Ishikawa (cell line): ENCODE measurements around the gene AFM.

Source experiments
- CEBPB ChIP-seq: IDR thresholded peaks from 2 replicates; pipeline ENCODE4 v1.6.1; 2012
- CREB1 ChIP-seq: IDR thresholded peaks from 2 replicates; pipeline ENCODE4 v1.6.1; 2012; ENCODE audit warnings: low read depth
- EGR1 ChIP-seq: IDR thresholded peaks from 2 replicates; pipeline ENCODE4 v1.6.1; 2012
- EP300 ChIP-seq: IDR thresholded peaks from 2 replicates; pipeline ENCODE4 v1.6.1; 2012; ENCODE audit warnings: borderline replicate concordance
- FOXM1 ChIP-seq: IDR thresholded peaks from 2 replicates; pipeline ENCODE4 v1.6.1; 2012; ENCODE audit warnings: low read depth, borderline replicate concordance
- NFIC ChIP-seq: IDR thresholded peaks from 2 replicates; pipeline ENCODE4 v1.6.1; 2012
- RAD21 ChIP-seq: IDR thresholded peaks from 2 replicates; pipeline ENCODE4 v1.6.1; 2012; ENCODE audit warnings: low read depth
- TAF1 ChIP-seq: IDR thresholded peaks from 2 replicates; pipeline ENCODE4 v1.6.1; 2012; ENCODE audit warnings: low read depth, mild to moderate bottlenecking
- TCF12 ChIP-seq: IDR thresholded peaks from 2 replicates; pipeline ENCODE4 v1.6.1; 2012; ENCODE audit warnings: low read depth
- TEAD4 ChIP-seq: IDR thresholded peaks from 2 replicates; pipeline ENCODE4 v1.6.1; 2012
- YY1 ChIP-seq: IDR thresholded peaks from 2 replicates; pipeline ENCODE4 v1.6.1; 2012; ENCODE audit warnings: low read depth
- ZBTB7A ChIP-seq: IDR thresholded peaks from 2 replicates; pipeline ENCODE4 v1.6.1; 2012; ENCODE audit warnings: low read depth
- TF ChIP-seq, protein P1 (sequence below): IDR thresholded peaks from 2 replicates; pipeline ENCODE4 v1.6.1; 2012
- TF ChIP-seq, protein P2 (sequence below): IDR thresholded peaks from 2 replicates; pipeline ENCODE4 v1.6.1; 2012
- TF ChIP-seq, protein P3 (sequence below): IDR thresholded peaks from 2 replicates; pipeline ENCODE4 v1.6.1; 2012; ENCODE audit warnings: low read depth, mild to moderate bottlenecking

AFM gene

DNA sequence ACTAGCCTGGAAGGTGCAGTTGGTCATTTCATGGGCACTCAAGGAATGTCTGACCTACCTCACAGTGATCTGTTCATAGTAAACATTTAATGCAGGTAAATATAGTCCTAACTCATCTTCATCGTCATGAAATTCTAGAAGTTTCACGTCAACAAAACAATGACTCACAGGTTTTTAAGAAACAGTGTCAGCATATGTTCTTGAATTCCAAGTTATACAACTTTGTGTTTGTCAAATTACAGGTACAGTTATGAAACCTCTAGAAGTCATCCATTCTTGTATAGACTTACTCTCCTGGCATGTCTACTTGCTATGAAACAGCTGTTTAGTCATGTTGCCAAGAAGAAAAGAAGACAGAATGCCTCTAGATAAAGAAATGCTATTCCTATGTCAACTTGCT lies 46.6 kb downstream of the AFM start:
- no peak for TF ChIP-seq CREB1
- no peak for TF ChIP-seq NFIC
- no peak for TF ChIP-seq TAF1
- TF ChIP-seq EP300 = no peak
- TF ChIP-seq, protein P1, sequence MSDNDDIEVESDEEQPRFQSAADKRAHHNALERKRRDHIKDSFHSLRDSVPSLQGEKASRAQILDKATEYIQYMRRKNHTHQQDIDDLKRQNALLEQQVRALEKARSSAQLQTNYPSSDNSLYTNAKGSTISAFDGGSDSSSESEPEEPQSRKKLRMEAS = no peak
- no peak for TF ChIP-seq TEAD4
- no peak for TF ChIP-seq YY1
- no peak for TF ChIP-seq EGR1
- TF ChIP-seq RAD21 = no peak
- TF ChIP-seq ZBTB7A = no peak
- TF ChIP-seq, protein P2, sequence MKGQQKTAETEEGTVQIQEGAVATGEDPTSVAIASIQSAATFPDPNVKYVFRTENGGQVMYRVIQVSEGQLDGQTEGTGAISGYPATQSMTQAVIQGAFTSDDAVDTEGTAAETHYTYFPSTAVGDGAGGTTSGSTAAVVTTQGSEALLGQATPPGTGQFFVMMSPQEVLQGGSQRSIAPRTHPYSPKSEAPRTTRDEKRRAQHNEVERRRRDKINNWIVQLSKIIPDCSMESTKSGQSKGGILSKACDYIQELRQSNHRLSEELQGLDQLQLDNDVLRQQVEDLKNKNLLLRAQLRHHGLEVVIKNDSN = no peak
- TF ChIP-seq, protein P3, sequence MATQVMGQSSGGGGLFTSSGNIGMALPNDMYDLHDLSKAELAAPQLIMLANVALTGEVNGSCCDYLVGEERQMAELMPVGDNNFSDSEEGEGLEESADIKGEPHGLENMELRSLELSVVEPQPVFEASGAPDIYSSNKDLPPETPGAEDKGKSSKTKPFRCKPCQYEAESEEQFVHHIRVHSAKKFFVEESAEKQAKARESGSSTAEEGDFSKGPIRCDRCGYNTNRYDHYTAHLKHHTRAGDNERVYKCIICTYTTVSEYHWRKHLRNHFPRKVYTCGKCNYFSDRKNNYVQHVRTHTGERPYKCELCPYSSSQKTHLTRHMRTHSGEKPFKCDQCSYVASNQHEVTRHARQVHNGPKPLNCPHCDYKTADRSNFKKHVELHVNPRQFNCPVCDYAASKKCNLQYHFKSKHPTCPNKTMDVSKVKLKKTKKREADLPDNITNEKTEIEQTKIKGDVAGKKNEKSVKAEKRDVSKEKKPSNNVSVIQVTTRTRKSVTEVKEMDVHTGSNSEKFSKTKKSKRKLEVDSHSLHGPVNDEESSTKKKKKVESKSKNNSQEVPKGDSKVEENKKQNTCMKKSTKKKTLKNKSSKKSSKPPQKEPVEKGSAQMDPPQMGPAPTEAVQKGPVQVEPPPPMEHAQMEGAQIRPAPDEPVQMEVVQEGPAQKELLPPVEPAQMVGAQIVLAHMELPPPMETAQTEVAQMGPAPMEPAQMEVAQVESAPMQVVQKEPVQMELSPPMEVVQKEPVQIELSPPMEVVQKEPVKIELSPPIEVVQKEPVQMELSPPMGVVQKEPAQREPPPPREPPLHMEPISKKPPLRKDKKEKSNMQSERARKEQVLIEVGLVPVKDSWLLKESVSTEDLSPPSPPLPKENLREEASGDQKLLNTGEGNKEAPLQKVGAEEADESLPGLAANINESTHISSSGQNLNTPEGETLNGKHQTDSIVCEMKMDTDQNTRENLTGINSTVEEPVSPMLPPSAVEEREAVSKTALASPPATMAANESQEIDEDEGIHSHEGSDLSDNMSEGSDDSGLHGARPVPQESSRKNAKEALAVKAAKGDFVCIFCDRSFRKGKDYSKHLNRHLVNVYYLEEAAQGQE = no peak
- TF ChIP-seq CEBPB = no peak
- no peak for TF ChIP-seq TCF12
- TF ChIP-seq FOXM1 = no peak

DNA sequence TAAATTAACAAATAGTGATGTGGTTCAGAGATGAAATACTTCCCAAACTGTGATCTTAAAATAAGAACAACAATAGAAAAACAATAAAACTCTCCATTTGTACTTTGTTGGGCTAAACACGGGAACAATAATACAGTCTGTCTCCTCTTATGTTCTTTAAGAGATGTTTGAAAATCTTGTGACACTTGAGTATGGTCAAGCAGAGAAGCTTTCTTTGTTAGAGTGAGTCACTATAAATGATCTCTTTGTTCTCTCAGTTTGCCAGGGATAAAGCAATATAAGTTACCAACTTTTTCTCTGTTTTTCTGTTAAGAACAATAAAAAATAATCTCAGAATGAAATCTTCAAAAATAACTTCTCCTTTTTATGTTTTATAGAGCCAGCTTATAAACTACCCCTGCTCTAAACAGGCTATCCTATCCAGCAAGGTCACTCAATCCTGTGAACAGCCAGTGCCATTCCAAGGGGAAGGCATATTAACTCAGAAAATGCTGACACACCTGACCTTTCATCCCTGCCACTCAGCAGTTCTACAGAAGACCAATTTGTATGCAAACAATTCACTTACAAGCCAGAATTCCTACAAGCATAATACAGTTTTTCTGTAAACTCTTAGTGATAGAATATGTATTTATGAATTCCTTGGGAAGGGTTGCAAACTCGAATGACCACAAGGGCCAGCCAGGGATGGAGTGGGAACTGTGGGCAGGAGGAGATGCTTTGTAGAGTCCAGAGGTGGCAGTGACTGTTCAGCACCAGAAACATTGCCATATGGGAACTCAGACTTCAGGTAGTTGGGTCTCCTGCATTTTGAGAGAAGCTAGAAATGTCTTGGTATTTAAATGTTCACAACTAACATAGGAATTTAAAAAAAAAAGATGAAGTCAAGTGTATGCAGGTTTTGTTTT lies 52.2 kb downstream of the AFM start:
- TF ChIP-seq, protein P3 = no peak
- TF ChIP-seq EGR1 = no peak
- no peak for TF ChIP-seq FOXM1
- TF ChIP-seq, protein P1 = no peak
- TF ChIP-seq ZBTB7A = no peak
- no peak for TF ChIP-seq TAF1
- no peak for TF ChIP-seq NFIC
- no peak for TF ChIP-seq RAD21
- TF ChIP-seq TEAD4 = no peak

DNA sequence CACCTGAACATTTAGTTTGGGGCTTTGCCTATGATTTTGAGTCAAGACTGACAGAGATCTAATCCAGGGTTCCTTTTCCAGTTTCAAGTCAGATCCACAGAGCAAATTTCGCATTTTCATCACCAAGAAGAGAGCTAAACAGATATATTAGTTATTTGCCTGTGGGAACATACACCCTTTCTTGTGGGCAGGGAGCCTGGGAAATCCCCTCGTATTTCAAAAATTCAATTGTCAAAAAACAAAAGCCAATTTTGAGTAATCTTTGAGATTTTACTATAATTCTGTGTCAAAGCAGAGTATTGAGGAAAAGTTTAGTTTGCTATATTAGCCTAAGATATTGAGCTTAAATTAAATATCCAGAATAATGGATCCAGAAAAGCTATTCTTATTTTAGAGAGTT lies 56.6 kb downstream of the AFM start:
- TF ChIP-seq, protein P2 = no peak
- no peak for TF ChIP-seq EGR1

DNA sequence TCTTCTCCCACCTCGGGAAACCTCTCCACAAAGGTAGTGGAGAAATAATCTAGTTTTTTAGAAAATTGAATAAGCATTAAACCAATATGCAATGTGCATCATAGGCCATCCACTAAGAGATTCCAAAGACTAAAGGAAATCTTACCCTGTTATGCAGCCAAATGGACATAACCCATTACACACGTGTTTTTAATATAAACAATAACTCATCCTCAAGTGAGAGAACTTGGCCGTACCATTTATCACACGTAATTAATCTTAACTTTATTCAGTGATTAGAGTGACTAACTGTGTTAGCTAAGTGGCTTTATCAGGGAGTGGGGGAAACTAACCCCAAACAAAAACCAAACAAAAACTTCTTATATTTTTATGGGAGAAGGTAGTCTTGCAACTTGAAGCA lies 57.8 kb downstream of the AFM start:
- TF ChIP-seq CEBPB = no peak
- no peak for TF ChIP-seq TCF12
- TF ChIP-seq NFIC = no peak
- TF ChIP-seq, protein P1 = no peak
- TF ChIP-seq YY1 = no peak
- no peak for TF ChIP-seq CREB1
- no peak for TF ChIP-seq TAF1
- no peak for TF ChIP-seq ZBTB7A
- TF ChIP-seq, protein P2 = no peak
- no peak for TF ChIP-seq TEAD4
- TF ChIP-seq EP300 = no peak
- TF ChIP-seq EGR1 = no peak
- TF ChIP-seq FOXM1 = no peak
- TF ChIP-seq RAD21 = no peak
- TF ChIP-seq, protein P3 = no peak
